ENCODE data around the gene TCF4. TPM values are rescaled to one million over a fixed set of nuclear protein-coding genes. Genes with fewer than 3 reads are reported as not detected.
"Not testable (repeated sequence)": the region's sequence is repeated elsewhere in the genome, so short reads cannot be mapped to it uniquely, and the experiment has no call there.

Gene TCF4
- total and polyA plus RNA-seq, 8 donors, result 5.1 to 187 (median 39.9) TPM

DNA sequence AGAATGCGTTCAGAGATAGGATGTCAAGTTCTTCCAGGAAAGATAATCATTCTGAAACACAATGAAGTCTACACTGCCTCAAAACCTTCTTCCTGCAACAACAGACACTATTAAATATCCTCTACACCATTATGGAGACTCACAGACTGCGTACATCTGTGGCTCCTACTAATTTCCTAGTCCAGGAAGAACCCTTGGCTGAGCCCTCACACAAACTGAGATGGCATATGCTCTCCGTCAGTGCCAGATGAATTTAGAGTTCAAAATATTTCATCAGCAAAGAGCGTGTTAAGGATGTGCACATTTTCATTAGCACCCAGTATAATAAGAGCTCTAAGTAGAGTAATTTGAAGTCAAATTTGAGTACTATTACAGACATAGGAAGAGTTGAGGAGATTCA is 117.2 kb downstream of the TCF4 start:
- H3K4me3 ChIP-seq, result no peak overlapping the region
- intact Hi-C loops (cut with DNase I; ENCODE audit: low total_unique reads), result no loop called here
- H3K36me3 ChIP-seq, result no peaks in the 10 kb centered on the region
- no peaks in the 10 kb centered on the region for H3K9me3 ChIP-seq
- WGBS, 5 donors, result 88 to 94% (median 94%) methylated on average over 4 of the region's 4 CpGs
- DNase-seq, result no peak
- H3K27ac ChIP-seq, result no peak overlapping the region
- H3K4me1 ChIP-seq, result no peaks in the 10 kb centered on the region
- no peaks in the 10 kb centered on the region for H3K27me3 ChIP-seq
- TF ChIP-seq POLR2A (IDR thresholded peaks at IDR 0.05), result no peak
- no peak for TF ChIP-seq EP300 (IDR thresholded peaks at IDR 0.05)
- TF ChIP-seq, protein P1, sequence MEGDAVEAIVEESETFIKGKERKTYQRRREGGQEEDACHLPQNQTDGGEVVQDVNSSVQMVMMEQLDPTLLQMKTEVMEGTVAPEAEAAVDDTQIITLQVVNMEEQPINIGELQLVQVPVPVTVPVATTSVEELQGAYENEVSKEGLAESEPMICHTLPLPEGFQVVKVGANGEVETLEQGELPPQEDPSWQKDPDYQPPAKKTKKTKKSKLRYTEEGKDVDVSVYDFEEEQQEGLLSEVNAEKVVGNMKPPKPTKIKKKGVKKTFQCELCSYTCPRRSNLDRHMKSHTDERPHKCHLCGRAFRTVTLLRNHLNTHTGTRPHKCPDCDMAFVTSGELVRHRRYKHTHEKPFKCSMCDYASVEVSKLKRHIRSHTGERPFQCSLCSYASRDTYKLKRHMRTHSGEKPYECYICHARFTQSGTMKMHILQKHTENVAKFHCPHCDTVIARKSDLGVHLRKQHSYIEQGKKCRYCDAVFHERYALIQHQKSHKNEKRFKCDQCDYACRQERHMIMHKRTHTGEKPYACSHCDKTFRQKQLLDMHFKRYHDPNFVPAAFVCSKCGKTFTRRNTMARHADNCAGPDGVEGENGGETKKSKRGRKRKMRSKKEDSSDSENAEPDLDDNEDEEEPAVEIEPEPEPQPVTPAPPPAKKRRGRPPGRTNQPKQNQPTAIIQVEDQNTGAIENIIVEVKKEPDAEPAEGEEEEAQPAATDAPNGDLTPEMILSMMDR (IDR thresholded peaks at IDR 0.05), result no peak
- no peak for TF ChIP-seq POLR2AphosphoS5 (IDR thresholded peaks at IDR 0.05)

DNA sequence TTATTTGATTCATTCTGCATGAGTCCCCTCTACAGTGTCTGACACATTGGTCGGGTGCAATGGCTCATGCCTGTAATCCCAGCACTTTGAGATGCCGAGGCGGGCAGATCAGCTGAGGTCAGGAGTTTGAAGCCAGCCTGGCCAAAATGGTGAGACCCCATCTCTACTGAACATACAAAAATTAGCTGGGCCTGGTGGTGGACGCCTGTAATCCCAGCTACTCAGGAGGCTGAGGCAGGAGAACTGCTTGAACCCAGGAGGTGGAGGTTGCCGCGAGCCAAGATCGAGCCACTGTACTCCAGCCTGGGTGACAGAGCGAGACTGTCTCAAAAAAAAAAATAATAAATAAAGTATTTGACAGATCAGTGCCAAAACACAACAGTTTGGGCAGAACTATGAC is 118.9 kb downstream of the TCF4 start:
- intact Hi-C loops (cut with DNase I; ENCODE audit: low total_unique reads), result not testable (repeated sequence)

DNA sequence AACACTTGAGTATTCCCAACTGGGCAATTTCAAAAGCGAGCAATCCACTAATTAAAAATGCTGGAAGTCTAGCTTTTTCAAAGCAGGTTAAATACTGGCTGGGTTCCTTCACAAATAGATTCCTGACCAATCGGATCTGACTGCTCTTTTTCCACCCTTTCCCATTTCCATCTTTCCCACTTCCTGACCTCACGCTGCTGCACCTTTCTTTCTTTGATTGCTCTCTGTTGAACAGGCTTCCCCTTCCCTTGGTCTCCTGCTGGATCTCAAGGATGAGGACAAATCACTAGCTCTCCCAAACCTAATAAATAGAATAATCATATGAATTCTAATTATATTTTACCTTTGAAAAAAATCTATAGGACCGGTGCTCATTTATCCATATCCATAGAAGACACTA is 121.2 kb downstream of the TCF4 start:
- TF ChIP-seq POLR2A (IDR thresholded peaks at IDR 0.05) (no peak), POLR2AphosphoS5 (IDR thresholded peaks at IDR 0.05) (no peak), EP300 (IDR thresholded peaks at IDR 0.05) (no peak)
- TF ChIP-seq, protein P1 (IDR thresholded peaks at IDR 0.05), result no peak
- intact Hi-C loops (cut with DNase I; ENCODE audit: low total_unique reads), result no loop called here
- 73 to 92% (median 83%) methylated on average over 4 of the region's 4 CpGs for WGBS, 5 donors
- Histone ChIP-seq H3K4me3 (no peak overlapping the region), H3K9me3 (no peaks in the 10 kb centered on the region), H3K27ac (no peak overlapping the region), H3K4me1 (no peaks in the 10 kb centered on the region), H3K27me3 (no peaks in the 10 kb centered on the region), H3K36me3 (no peaks in the 10 kb centered on the region)
- DNase-seq, result no peak

More for the DNA sequence above, 118.9 kb downstream of the TCF4 start:
- DNase-seq, H3K4me1 ChIP-seq, H3K27me3 ChIP-seq, H3K27ac ChIP-seq, H3K4me3 ChIP-seq, H3K36me3 ChIP-seq, H3K9me3 ChIP-seq: not testable (repeated sequence)
- WGBS, 5 donors, result 93 to 97% (median 95%) methylated on average over 8 of the region's 8 CpGs

DNA sequence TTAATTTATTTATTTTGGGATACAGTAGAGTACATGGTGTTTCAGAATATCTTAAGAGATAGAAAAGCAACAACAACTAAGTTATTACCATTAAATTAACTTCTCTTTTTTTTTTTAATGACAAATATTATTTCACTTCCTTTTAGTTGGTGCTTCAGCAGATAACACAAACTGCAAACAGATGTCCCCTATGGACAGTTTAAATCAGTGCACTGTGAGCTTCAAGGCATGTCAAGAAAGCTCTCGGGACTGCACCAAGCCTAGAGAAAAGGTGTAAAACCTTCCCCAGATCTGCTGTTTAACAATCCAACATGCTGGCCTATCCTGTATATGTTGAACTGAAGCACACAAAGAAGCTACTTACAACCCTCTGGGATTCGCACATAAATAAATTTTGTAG is 122.7 kb downstream of the TCF4 start:
- no peak for TF ChIP-seq EP300 (IDR thresholded peaks at IDR 0.05)
- TF ChIP-seq POLR2A (IDR thresholded peaks at IDR 0.05), result no peak
- TF ChIP-seq, protein P1 (IDR thresholded peaks at IDR 0.05), result no peak
- TF ChIP-seq POLR2AphosphoS5 (IDR thresholded peaks at IDR 0.05), result no peak
- no peaks in the 10 kb centered on the region for H3K9me3 ChIP-seq
- no peaks in the 10 kb centered on the region for H3K36me3 ChIP-seq
- H3K27ac ChIP-seq, result no peak overlapping the region
- no peak overlapping the region for H3K4me3 ChIP-seq
- no peaks in the 10 kb centered on the region for H3K27me3 ChIP-seq
- intact Hi-C loops (cut with DNase I; ENCODE audit: low total_unique reads), result no loop called here
- WGBS, 5 donors, result 81 to 94% (median 84%) methylated on average over 2 of the region's 2 CpGs
- no peak for DNase-seq
- no peaks in the 10 kb centered on the region for H3K4me1 ChIP-seq

DNA sequence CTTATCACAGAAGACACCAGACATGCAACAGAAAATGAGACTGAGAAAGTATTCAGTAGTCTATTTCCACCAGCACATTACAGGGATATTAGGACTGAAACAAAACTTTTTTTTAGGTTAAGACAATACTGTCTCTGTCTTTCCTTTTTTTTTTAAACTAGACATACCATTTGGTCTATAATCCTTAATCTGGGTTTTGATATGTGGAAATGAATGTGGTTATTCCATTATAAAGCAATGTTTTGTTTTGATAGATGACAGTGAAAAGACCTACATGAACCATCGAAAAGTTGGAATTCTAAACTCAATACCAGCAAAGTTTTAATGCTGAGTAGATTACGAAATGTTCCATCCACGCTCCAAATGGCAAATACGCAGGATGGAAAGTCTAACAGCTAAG is 123.4 kb downstream of the TCF4 start:
- Histone ChIP-seq H3K27ac (no peak overlapping the region), H3K4me1 (no peaks in the 10 kb centered on the region), H3K4me3 (no peak overlapping the region), H3K9me3 (no peaks in the 10 kb centered on the region), H3K36me3 (no peaks in the 10 kb centered on the region), H3K27me3 (no peaks in the 10 kb centered on the region)
- no peak for DNase-seq
- WGBS, 5 donors, result 73 to 89% (median 85%) methylated on average over 4 of the region's 4 CpGs
- no peak for TF ChIP-seq EP300 (IDR thresholded peaks at IDR 0.05)
- intact Hi-C loops (cut with DNase I; ENCODE audit: low total_unique reads), result no loop called here

Data from stomach (tissue), 9 donors.